WTC11 (cell line): ENCODE measurements around the gene PPM1M. TPM values are rescaled to one million over a fixed set of nuclear protein-coding genes. Genes with fewer than 3 reads are reported as not detected.

ENCODE experiments used
- ATAC-seq: fragments of 200-7000 bp; cut with Tn5 transposase; 2 replicates; pipeline ENCODE4 v1.10.0; 2021; ENCODE audit warnings: mild to moderate bottlenecking, moderate library complexity
- CTCF ChIA-PET: fragments of 300-600 bp; sonication (Branson Sonifier 250); formaldehyde crosslinking; loops from one replicate; lab custom pipeline; 2021; ENCODE audit warnings: antibody characterized with exemption; lab: Charles Lee
- POLR2A ChIA-PET: fragments of 350-600 bp; sonication (Branson Sonifier 250); formaldehyde crosslinking; loops from one replicate; lab custom pipeline; 2021; ENCODE audit warnings: antibody characterized with exemption; lab: Charles Lee
- DNase-seq: peaks from one replicate; pipeline ENCODE4 v3.0.0; 2021; ENCODE audit warnings: low spot score
- H3K27ac Mint-ChIP-seq: 2 replicates; pipeline ENCODE4 v1.8.0; 2021; ENCODE audit warnings: mixed read lengths
- H3K27me3 Mint-ChIP-seq: 2 replicates; pipeline ENCODE4 v1.8.0; 2021; ENCODE audit warnings: low read depth, mild to moderate bottlenecking, moderate library complexity, mixed read lengths
- H3K36me3 Mint-ChIP-seq: 2 replicates; pipeline ENCODE4 v1.8.0; 2021; ENCODE audit warnings: mixed read lengths
- H3K4me1 Mint-ChIP-seq: 2 replicates; pipeline ENCODE4 v1.8.0; 2022; ENCODE audit warnings: mixed read lengths
- H3K4me3 Mint-ChIP-seq: 2 replicates; pipeline ENCODE4 v1.8.0; 2021; ENCODE audit warnings: mild to moderate bottlenecking, moderate library complexity, mixed read lengths
- H3K9me3 Mint-ChIP-seq: 2 replicates; pipeline ENCODE4 v1.8.0; 2021; ENCODE audit warnings: mixed read lengths
- AR ChIP-seq: fragments of 250-450 bp; sonication (Bioruptor Pico); IDR thresholded peaks from 2 replicates; pipeline ENCODE4 v1.9.0; 2021; ENCODE audit warnings: mild to moderate bottlenecking
- ATF1 ChIP-seq: sonication (generic); formaldehyde crosslinking; IDR thresholded peaks from 2 replicates; pipeline ENCODE4 v1.8.1; 2023; ENCODE audit warnings: mild to moderate bottlenecking, moderate library complexity, missing genetic modification reagents
- CBFB ChIP-seq: sonication (generic); formaldehyde crosslinking; IDR thresholded peaks from 2 replicates; pipeline ENCODE4 v1.8.1; 2022; ENCODE audit warnings: mild to moderate bottlenecking, low read depth, missing genetic modification reagents
- CREB1 ChIP-seq: sonication (generic); formaldehyde crosslinking; IDR thresholded peaks from 2 replicates; pipeline ENCODE4 v1.8.0; 2023; ENCODE audit warnings: mild to moderate bottlenecking, missing genetic modification reagents
- E2F1 ChIP-seq: sonication (generic); formaldehyde crosslinking; IDR thresholded peaks from 2 replicates; pipeline ENCODE4 v1.8.0; 2022; ENCODE audit warnings: mild to moderate bottlenecking, missing genetic modification reagents
- ELF4 ChIP-seq: sonication (generic); formaldehyde crosslinking; IDR thresholded peaks from 2 replicates; pipeline ENCODE4 v1.8.1; 2022; ENCODE audit warnings: low read depth, mild to moderate bottlenecking, moderate library complexity, missing genetic modification reagents
- ERG ChIP-seq: fragments of 250-450 bp; sonication (Bioruptor Pico); IDR thresholded peaks from 2 replicates; pipeline ENCODE4 v1.8.0; 2021; ENCODE audit warnings: mild to moderate bottlenecking
- ESRRA ChIP-seq: sonication (generic); formaldehyde crosslinking; IDR thresholded peaks from 2 replicates; pipeline ENCODE4 v1.8.1; 2022; ENCODE audit warnings: mild to moderate bottlenecking, missing genetic modification reagents, borderline replicate concordance
- FOXK1 ChIP-seq: sonication (generic); formaldehyde crosslinking; IDR thresholded peaks from 2 replicates; pipeline ENCODE4 v1.8.0; 2022; ENCODE audit warnings: mild to moderate bottlenecking, moderate library complexity, missing genetic modification reagents
- GABPB1 ChIP-seq: sonication (generic); formaldehyde crosslinking; IDR thresholded peaks from 2 replicates; pipeline ENCODE4 v1.8.1; 2023; ENCODE audit warnings: mild to moderate bottlenecking, missing genetic modification reagents
- GRHL2 ChIP-seq: fragments of 250-450 bp; sonication (Bioruptor Pico); IDR thresholded peaks from 2 replicates; pipeline ENCODE4 v1.8.0; 2022; ENCODE audit warnings: mild to moderate bottlenecking, moderate library complexity; ENCODE audit not compliant: insufficient replicate concordance, severe bottlenecking
- HMGA2 ChIP-seq: fragments of 250-450 bp; sonication (Bioruptor Pico); IDR thresholded peaks from 2 replicates; pipeline ENCODE4 v1.4.0; 2021; ENCODE audit warnings: mild to moderate bottlenecking, moderate library complexity
- MLX ChIP-seq: sonication (generic); formaldehyde crosslinking; IDR thresholded peaks from 2 replicates; pipeline ENCODE4 v1.8.1; 2023; ENCODE audit warnings: mild to moderate bottlenecking, missing genetic modification reagents, moderate library complexity
- NR1H2 ChIP-seq: sonication (generic); formaldehyde crosslinking; IDR thresholded peaks from 2 replicates; pipeline ENCODE4 v1.9.0; 2021; ENCODE audit warnings: mild to moderate bottlenecking, moderate library complexity, missing genetic modification reagents
- NR2C2 ChIP-seq: sonication (generic); formaldehyde crosslinking; IDR thresholded peaks from 2 replicates; pipeline ENCODE4 v1.8.0; 2022; ENCODE audit warnings: mild to moderate bottlenecking, missing genetic modification reagents
- NR3C1 ChIP-seq: sonication (generic); formaldehyde crosslinking; conservative IDR thresholded peaks from 2 replicates; pipeline ENCODE4 v1.8.1; 2023; ENCODE audit warnings: low read depth, mild to moderate bottlenecking, missing genetic modification reagents
- RORB ChIP-seq: fragments of 250-450 bp; sonication (Bioruptor Pico); IDR thresholded peaks from 2 replicates; pipeline ENCODE4 v1.9.0; 2021; ENCODE audit warnings: mild to moderate bottlenecking
- STAT6 ChIP-seq: sonication (generic); formaldehyde crosslinking; conservative IDR thresholded peaks from 2 replicates; pipeline ENCODE4 v1.8.1; 2023; ENCODE audit warnings: mild to moderate bottlenecking, low read depth, missing genetic modification reagents, moderate library complexity
- TEAD4 ChIP-seq: sonication (generic); formaldehyde crosslinking; IDR thresholded peaks from 2 replicates; pipeline ENCODE4 v1.8.0; 2022; ENCODE audit warnings: mild to moderate bottlenecking, missing genetic modification reagents
- ZNF121 ChIP-seq: sonication (generic); formaldehyde crosslinking; IDR thresholded peaks from 2 replicates; pipeline ENCODE4 v1.8.0; 2023; ENCODE audit warnings: missing genetic modification reagents
- ZNF219 ChIP-seq: sonication (generic); formaldehyde crosslinking; IDR thresholded peaks from 2 replicates; pipeline ENCODE4 v1.8.0; 2023; ENCODE audit warnings: missing genetic modification reagents, mild to moderate bottlenecking, borderline replicate concordance
- ZNF232 ChIP-seq: sonication (generic); formaldehyde crosslinking; IDR thresholded peaks from 2 replicates; pipeline ENCODE4 v1.8.0; 2022; ENCODE audit warnings: mild to moderate bottlenecking, missing genetic modification reagents
- ZNF416 ChIP-seq: fragments of 250-450 bp; sonication (Bioruptor Pico); IDR thresholded peaks from 2 replicates; pipeline ENCODE4 v1.9.0; 2021; ENCODE audit warnings: mild to moderate bottlenecking, inconsistent platforms
- total RNA-seq: library from RNA; stranded (reverse); gene quantifications from 3 replicates; pipeline ENCODE4 v1.2.3, GENCODE V29; 2021

PPM1M gene
- total RNA-seq, 1 experiment from 2014 or later: 7.0 TPM

GRCh38 chr3:52195823-52196331, 49.7 kb upstream of the PPM1M start:
- ChIA-PET POLR2A (no interaction called here), CTCF (interaction anchor here (0.5 to 2.6 kb wide), 2 partner anchors 23 to 25 kb away, joined by 3 to 8 read pairs; no protein-coding TSS in a partner anchor)

GRCh38 chr3:52196977-52197376, 48.6 kb upstream of the PPM1M start:
- DNase-seq (no peak), ATAC-seq (no peak)
- Mint-ChIP-seq H3K36me3 (peaks cover 14% of the 10 kb centered on the region), H3K27me3 (peaks cover 11% of the 10 kb centered on the region), H3K4me3 (no peak overlapping the region; the same call in 1 of the 2 replicates), H3K4me1 (peaks cover 15% of the 10 kb centered on the region), H3K9me3 (no peaks in the 10 kb centered on the region), H3K27ac (no peak overlapping the region)
- POLR2A ChIA-PET: interaction anchor here (1.1 kb wide), 1 partner anchor 42 kb away, joined by 4 read pairs; the partner anchor contains the start of gene POC1A
- CTCF ChIA-PET: interaction anchor here (0.6 to 2.6 kb wide), 9 partner anchors 23 to 250 kb away, joined by 3 to 8 read pairs (median 4); partner anchors contain the start of gene ABHD14A
- TF ChIP-seq NR1H2 (CRISPR knock-in tag) (no peak), ERG (no peak), GABPB1 (CRISPR knock-in tag) (no peak), ESRRA (CRISPR knock-in tag) (no peak), GRHL2 (CRISPR knock-in tag) (no peak), E2F1 (CRISPR knock-in tag) (no peak), FOXK1 (CRISPR knock-in tag) (no peak), HMGA2 (CRISPR knock-in tag) (no peak), ATF1 (CRISPR knock-in tag) (no peak), TEAD4 (CRISPR knock-in tag) (no peak), ELF4 (CRISPR knock-in tag) (no peak)

More at GRCh38 chr3:52195823-52196331, 49.7 kb upstream of the PPM1M start:
- ATAC-seq: no peak
- peaks cover 15% of the 10 kb centered on the region for H3K4me1 Mint-ChIP-seq
- H3K9me3 Mint-ChIP-seq: no peaks in the 10 kb centered on the region
- H3K36me3 Mint-ChIP-seq: peaks cover 6% of the 10 kb centered on the region
- DNase-seq: no peak
- peaks cover 11% of the 10 kb centered on the region for H3K27me3 Mint-ChIP-seq
- TF ChIP-seq ZNF416 (CRISPR knock-in tag) (no peak), AR (CRISPR knock-in tag) (no peak), GABPB1 (CRISPR knock-in tag) (no peak), NR3C1 (no peak), MLX (CRISPR knock-in tag) (no peak), NR2C2 (CRISPR knock-in tag) (no peak), STAT6 (CRISPR knock-in tag) (no peak), RORB (CRISPR knock-in tag) (no peak), ZNF219 (CRISPR knock-in tag) (no peak), CBFB (CRISPR knock-in tag) (no peak), ZNF121 (no peak), ZNF232 (no peak), GRHL2 (CRISPR knock-in tag) (no peak), CREB1 (CRISPR knock-in tag) (no peak)
- H3K4me3 Mint-ChIP-seq: no peak overlapping the region
- H3K27ac Mint-ChIP-seq: no peak overlapping the region
